ENCODE results near the gene SORCS2.

DNA sequence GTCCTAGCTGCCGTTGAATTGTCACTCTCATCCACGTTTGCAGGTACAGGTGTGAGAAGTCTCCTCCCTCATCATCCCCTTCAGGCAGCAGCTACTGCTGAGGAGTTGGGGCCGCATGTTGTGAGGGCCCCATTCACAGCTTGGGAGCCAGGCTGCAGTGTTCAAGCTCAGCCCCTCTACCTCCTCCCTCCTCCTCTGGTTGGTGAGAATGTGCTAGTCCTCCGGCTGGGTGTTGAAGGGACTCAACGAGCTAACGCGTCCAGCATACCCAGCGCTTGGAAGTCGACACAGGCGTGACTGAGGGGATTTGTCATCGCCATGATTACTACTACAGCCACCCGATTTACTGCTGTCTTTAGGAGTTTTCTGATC lies 324.4 kb downstream of the SORCS2 start:
- TF ChIP-seq POLR2A (IDR thresholded peaks at IDR 0.05) (no peak), POLR2AphosphoS5 (IDR thresholded peaks at IDR 0.05) (no peak)
- TF ChIP-seq, protein P1, sequence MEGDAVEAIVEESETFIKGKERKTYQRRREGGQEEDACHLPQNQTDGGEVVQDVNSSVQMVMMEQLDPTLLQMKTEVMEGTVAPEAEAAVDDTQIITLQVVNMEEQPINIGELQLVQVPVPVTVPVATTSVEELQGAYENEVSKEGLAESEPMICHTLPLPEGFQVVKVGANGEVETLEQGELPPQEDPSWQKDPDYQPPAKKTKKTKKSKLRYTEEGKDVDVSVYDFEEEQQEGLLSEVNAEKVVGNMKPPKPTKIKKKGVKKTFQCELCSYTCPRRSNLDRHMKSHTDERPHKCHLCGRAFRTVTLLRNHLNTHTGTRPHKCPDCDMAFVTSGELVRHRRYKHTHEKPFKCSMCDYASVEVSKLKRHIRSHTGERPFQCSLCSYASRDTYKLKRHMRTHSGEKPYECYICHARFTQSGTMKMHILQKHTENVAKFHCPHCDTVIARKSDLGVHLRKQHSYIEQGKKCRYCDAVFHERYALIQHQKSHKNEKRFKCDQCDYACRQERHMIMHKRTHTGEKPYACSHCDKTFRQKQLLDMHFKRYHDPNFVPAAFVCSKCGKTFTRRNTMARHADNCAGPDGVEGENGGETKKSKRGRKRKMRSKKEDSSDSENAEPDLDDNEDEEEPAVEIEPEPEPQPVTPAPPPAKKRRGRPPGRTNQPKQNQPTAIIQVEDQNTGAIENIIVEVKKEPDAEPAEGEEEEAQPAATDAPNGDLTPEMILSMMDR (IDR thresholded peaks at IDR 0.05) = no peak

All from breast epithelium (tissue), 3 donors.